NCI-H748 (cell line): ENCODE data around the gene MAN1A1.

ENCODE experiments used
- DNase-seq: peaks from one replicate; lab custom pipeline; 2025; ENCODE audit not compliant: unreplicated experiment; lab: John Stamatoyannopoulos, UW

Gene MAN1A1

DNA sequence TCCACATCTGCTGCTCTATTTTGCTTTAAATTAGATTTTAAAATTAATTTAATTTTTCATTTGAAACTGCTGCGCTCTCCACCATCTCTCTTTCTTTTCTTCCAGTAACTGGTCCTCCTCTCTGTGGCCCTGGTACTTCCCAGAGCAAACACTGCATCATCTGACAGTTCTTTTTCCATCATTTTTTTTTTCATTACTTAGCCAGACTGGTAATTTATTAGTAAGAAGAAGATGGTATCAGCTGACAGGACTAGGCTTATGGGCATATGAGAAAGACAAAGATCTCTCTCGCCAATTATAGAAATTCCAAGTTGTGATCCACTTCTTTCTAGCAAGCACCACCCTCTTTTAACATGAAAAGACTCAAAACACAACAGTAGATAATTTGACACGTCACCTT, 197.4 kb downstream of the MAN1A1 start:
- DNase-seq, result no peak

DNA sequence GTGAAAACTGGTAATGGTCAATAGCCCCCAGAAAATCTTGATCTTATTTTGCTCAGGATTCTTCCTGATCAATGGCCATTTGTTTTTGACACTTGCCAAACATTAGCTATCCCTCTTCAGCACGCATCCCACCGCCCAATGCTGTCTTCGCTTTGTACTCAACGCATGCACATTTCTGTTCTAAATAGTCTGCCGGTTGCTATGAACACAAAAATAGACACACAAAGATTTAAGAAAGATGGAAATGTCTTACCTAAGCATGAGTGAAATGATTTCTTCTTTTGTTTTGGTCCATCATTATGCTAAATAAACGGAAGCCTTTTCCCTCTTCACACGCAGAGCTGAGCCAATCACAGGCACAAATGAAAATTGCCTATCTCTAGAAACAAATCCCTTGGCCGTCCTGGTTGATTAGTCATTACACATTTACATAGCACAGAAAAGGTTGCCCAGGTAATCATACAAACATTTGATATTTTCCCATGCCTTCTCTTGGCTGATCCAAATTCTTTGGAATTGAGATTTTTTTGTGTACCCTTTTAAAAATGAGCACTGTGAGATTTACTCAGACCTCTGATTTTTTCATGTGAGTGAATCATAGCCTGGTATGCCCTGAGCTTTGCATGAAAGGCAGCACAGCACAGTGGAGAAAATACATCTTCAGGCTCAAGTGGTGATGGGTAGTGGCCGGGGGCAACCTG, 200.6 kb downstream of the MAN1A1 start:
- peak; percentile 60 for DNase-seq

DNA sequence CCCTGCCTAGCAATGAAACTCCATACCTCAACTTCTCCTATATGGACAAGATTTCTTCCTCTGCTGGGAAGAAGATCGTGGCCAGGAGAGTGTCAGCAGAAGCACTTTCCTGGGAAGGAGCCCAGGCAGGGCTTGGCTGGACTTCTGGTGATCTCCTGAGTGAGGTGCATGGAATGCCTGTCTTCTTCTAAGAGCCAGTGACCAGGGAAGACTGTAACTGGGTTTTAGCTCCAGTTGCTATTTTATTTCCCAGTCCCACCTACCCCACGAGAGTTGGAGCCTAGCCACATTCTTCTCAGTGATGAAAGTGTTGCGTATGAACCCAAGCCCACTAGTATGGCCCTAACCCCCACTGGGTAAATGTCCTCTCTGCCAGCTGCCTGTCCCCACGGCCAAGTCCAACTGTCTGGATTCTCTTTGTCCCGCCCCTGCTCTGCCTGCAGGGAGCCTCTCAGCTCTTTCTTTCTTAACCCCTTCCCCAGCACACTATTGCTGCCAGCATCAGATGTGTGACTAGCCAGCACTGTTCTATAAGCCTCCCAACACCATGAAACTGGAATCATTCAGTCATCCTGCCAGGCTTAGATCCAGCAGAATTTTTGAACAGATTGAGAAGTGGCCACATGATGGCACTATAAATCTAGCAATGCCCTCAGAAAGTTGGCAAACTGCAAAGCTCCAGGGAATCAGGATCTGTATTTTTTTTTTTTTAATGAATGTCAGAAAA, 201.3 kb downstream of the MAN1A1 start:
- peak; percentile 79 for DNase-seq

DNA sequence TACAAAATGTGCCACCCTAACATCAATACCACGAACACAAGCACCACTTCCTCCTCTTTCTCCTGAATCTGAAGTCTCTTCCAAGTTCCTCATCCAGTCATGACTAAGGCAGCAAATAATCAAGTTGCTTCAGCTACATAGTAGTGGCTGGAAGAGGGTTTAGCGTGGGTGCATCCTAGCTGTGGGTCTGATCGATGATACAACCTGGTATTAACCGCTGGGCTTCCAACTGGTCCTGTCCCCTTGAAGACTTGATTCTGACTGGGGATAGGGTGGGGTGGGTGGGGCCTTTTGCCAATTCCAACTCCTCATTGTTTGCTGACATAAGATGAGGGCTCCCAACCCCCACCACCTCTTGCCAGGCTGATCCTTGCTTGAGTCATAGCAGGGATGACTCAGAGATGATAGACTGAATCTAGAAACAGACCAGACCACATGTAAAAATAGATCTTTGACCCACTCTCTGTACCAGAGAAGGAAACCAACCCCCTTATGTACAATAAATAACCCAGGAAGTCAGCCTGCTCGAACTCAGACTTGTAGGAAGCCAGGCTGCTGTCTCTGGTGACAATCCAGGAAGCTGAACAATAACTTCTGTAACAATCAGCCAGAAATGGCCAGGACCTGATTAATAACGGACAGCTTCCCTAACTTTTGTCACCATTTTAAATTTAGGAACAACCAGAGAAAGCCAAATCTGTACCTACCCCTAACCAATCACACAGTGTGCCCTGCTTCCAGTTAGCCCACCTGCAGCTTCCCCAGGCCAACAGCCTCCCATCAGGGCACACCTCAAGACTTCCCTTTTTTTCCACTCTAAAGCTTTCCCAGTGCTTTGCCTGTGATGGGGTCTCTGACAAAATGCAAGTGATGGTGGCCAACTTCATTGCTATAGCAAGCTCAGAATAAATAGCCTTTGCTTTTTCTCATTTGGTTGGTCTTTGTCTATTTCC, 202.2 kb downstream of the MAN1A1 start:
- DNase-seq, result no peak

DNA sequence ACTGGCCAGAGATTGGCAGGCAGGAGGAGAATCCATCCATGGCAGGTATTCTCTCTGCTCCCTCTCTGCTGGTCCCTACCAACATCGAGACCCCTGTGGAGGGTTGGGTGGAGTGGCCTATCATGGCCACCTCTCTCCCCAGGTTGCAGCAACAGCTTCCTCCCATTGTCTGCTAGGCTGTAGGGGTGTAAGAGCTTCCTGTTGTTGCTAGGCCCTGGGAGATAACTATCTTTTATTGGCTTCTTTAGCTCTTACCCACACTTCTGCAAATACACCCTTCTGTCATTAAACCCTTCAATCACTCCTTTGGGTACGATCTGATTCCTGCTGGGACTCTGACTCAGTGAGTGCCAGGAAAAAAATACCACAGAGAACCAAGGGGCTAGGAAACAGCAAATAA, 204.4 kb downstream of the MAN1A1 start:
- DNase-seq, result no peak

DNA sequence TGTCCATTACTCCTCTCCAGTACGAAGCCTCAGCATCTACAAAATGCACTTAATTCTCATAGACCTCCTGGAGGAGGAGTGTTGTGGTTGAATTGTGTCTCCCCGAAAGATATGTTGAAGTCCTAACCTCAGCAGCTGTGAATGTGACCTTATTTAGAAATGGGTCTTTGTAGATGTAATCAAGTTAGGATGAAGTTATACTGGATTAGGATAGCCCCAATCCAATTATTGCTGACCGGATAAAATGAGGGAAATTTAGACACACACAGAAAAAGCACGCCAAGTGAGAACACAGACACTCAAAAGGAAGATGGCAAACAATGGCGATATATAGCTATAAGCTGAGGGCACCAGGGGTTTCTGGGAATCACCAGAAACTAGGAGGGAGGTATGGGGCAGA, 206.9 kb downstream of the MAN1A1 start:
- DNase-seq, result no peak

DNA sequence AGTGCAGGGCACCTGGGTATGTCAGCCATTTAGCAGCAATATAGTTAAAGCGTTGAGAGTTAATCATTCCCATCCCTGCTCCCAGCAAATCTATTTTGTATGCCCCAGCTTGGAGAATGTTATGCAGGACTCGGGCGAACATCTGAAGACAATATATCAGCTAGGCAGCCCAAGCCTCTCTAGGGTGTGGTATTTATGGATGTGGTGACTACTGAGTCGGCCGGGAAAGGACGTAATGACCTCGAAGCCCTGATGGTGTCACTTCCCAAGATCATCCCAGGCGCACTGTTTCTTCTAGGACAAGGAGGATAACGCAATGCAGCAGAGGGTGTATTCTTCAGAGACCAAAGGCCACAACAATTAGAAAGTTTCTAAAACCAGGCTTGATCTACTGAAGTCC, 207.5 kb downstream of the MAN1A1 start:
- no peak for DNase-seq

DNA sequence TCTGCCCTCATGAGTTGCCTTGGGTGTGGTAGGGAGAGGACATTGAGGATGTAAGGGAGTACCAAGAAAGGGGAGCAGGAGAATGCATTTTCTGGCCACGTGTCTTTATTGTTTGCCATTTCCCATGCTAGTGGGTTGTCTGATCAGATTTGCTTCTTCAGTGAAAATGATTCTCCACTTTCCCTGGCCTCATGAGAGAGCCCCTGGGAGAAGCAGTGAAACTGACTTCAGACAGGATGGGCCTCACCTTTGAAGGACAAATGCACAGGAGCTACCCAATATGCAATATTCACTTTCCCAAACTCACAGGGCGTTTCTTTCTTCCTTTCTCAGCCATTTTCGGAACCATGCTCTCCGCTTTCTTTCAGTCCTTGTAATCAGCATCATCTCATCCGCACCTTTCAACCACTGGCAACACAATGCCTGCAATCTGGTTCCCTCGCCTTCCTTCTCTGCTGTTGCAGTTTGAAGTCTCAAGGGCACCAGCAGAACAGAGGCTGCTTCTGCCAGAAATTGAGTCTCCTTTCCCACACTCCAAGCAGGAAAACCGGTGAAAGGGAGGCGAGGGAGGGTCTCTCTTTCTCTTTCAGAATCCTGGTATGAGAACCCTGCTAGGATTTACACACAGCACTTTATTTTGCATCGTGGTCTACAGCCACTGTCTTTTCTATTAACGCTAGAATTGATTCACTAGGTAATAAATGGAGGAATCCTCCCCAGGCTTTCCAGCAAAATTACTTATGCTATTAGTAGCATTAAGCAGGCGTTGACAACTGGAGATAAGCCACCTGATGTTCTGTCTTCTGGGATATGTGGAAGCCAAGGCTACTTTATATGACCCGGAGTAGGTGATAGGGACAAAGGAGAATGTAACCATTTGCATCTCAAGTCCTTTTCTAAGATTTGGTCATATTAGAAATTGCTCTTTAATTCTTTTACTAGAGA, 209.1 kb downstream of the MAN1A1 start:
- no peak for DNase-seq

DNA sequence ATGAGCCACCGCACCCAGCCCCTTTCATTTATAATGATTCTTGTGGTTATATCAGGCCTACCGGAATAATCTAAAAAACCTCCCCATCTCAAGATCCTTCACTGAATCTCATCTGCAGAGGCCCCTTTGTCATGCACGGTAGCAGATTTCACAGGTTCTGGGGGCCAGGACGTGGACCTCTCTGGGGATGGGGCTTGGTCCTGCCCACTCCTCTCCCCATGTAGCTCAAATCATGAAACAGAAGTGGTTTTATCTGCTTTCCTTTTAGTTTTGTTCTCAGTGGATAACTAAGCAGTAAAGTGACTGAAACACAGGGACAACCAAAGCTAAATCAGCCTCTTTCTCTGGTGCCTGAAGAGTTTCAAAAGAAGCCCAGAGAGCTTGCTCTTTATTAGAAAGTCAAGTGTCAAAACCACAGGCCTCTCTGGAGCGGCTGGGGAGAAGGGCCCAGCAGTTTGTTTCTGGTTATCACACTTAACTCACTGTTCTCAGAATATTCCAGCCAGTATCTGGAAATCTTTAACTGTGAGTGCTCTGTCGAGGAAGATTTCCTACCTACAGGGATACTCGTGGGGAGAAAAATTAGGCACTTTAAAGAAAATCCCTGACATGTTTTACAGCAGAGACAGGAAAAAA, 210.5 kb downstream of the MAN1A1 start:
- DNase-seq, result no peak

DNA sequence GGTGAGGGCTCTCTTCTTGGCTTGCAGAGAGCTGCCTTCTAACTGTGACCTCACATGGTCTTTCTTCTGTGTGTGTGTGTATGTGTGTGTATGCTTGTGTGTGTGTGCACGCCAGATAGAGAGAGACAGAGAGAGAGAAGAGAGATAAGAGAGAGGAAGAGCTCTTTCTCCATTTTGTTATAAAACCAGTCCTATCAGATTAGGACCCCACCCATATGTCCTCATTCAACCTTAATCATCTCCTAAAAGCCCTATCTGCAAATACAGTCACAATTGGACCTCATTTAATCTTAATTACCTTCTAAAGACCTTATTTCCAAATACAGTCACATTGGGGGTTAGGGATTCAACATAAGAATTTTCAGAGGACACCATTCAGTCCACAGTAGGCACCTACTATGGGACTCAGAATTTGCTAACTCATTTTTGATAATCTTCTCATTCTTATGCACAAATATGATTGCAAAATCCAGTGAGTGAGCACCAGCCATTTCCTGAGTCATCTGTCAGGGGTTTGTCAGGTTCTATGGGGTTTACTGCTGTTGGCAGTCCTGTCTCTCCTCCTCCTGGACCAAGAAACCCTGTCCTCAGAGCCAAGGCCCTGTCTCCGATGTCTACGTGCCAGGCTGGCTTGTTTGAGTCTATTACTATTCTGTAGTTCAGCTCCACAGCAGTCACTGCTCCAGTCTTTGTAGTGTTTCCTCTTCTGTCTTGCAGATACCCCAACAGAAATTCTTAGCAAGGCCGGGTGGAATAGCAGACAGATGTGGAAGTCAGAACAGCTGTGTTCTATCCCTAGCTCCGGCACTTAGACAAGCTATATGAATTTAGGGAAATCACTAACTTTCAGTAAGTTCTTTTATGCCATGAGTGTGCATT, 212.1 kb downstream of the MAN1A1 start:
- peak; percentile 39 for DNase-seq

DNA sequence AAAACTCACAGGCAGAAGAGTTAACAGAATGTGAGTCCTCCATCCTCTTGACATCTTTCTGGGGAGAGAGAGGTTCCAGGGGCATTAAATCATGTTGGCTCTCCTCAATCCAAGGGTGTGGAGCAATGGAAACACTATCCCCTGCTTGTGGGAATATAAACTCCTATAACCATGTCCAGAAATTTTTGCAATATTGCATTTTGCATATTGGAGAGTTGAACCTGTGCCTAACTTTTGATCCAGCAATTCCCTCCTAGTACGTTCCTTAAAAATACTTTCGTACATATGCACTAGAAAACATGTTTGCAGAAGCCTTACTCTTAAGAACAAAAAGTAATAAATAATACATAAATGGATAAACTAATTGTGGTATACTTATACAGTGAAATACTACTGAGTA, 214.8 kb downstream of the MAN1A1 start:
- no peak for DNase-seq

DNA sequence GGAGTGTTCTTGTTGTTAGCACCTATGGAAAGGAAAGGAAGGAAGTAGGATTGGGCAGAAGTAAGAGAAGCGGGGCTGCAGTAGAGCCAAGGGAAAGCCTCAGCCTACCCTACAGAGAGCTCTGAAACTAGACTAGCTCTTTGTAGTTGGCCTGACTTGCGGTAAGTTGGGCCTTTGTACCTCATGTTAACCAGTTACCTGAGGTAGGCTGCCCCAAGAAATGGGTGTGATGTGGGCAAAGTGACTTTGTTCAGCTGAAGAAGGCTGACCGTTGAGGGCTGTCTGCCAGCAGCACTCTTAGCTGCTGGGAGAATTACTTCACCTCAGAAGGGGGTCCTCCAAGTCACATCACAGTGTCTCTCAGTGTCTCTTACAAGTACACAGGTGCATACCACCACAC, 216.2 kb downstream of the MAN1A1 start:
- no peak for DNase-seq

DNA sequence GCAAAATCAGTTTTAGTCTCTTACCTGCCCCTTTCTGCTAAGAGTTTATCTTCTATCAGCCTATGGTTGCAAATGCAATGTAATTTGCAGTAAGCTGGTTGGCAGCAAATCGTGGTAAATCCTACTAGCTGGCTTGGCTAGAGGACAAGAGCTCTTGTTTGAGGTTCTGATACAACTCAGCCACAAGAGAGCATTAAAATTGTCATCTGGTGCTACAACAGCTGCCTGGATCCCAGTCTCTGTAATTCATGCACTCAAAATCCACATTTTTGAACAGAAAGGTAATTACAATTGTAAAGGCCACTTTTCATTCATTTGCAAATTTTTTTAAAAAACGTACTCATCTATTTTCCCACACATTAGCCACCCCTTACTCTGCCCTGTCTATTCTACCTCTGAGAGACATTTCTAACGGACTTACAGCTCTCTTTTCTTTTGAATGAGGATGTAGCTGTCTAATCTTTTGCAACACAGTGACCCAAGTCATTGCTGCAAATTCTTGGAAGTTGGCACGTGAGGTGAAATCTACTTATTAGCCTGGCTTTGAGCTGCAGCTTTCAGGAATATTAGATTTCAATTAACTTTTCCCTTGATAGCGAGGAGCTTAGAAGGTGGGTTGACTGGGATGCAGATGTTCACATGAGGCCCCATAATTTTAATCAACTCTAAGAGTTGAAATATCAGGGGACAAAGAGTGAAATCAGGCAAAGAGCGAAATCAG, 217.1 kb downstream of the MAN1A1 start:
- no peak for DNase-seq

DNA sequence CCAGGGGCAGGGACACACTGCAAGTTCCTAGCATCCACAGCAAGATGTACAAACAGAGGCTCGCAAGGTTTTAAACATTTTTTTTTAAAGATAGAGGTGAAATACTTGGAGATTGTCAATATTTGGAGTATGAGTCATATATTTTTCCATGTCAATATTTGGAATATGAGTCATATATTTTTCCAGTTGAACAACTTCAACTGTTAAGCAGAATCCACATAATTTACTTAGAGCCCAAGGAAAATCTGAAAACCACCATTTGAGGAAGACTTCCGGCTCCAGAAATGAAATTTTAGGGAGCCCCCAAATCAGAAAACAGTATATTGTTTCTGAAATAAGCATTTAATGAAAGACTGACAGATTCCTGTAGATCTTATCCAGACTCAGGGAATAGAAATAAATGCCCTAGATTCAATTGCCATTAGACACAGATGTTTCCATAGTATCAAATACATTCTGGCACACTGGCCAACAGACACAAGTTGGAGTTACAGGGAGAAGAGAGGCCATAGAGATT, 219.5 kb downstream of the MAN1A1 start:
- peak; percentile 7 for DNase-seq

DNA sequence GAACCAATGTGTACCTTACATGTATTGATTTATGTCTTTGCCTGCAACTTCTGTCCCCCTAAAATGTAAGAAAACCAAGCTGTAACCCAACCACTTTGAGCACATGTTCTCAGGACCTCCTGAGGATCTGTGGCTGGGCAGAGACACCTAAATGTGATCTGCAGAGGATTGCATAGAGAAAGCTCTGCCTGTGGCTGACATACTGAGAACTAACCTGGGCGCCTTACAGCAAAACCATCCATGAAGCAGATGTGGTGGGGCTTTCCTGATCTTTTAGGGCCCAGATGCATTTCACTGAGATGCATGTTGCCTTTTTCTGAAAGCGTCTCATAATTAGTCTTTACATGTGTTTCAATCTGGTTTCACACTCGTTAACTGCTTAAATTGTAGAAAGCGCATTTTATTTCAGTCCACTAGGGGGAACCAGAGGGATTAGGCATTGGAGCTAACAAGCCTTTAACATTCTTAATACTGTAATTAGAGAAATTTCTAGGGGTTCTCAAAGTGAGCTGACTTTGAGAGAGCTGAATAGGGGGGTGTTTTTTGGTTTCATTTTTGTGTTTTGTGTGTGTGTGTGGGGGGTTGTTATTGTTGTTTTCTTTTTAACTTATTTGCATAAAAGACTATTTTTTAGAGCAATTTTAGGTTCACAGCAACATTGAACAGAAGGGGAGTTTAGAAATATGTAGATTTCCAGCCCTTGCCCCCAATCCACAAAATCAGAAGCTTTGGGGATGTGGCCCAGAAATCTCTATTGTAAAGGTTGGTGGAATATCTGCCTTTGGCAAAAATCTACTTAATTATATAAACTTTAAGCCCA, 220.2 kb downstream of the MAN1A1 start:
- peak; percentile 71 for DNase-seq

DNA sequence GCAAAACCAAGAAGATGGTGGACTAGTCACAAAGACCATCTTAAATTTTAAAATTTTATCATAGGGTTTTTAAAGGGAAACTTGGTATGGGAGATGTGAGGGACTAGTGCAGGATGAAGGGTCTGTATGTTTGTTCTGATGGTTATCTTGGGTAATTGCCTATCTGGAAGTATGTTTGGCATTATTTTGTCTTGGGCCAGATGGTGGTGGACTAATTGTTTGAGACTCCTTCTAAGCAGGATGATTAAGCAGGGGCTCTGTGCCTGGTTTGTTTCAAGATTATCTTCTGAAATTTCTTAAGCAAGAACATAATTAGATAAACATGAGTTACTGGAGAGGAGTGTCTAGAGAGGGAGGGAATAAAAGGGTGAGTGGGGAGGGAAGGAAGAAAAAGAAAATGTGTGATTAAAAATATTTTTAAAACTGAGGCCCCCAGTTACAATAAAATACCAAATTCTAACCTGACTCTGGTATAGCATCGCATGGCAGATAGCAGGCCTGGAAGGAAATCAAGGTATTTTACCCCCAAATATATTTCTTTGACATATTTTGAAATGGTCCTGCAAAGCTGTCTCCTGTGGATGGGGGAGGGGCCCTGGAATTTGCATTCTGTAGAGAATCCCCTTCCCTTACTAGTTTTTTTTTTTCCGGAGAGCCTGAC, 221.2 kb downstream of the MAN1A1 start:
- no peak for DNase-seq

DNA sequence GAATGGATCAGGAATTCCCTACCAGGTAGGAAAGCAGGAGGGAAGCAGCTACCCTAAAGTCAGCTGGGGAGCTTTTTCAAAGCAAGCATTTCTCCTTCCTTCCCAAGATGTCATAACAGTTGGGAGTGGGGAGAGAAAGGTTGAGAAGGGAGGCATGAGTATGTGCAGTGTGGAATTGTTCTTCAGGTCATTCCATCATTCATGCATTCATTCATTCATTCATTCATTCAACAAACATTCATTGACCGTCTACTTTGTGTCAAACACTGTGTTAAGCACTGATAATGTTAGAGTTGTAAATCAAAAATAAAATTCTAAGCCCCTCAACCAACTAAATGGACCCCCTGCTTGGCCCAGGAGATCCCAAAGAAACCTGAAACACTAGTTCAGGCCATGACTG, 221.9 kb downstream of the MAN1A1 start:
- DNase-seq, result no peak
